Effector CD8-positive, alpha-beta T cell (primary cell): Measurements from ENCODE around the gene PCP2.
A peak's percentile ranks its signal among the peaks of the same experiment; 100 is the strongest.

Experiments
- DNase-seq: peaks from one replicate; lab custom pipeline; 2025; lab: John Stamatoyannopoulos, UW

The PCP2 gene

GRCh38 chr19:7596211-7596937 is 37.1 kb downstream of the PCP2 start:
- no peak for DNase-seq

GRCh38 chr19:7595466-7596133 is 37.9 kb downstream of the PCP2 start, which contains the start of gene CAMSAP3:
Gene CAMSAP3 (plus strand): TSS chr19:7595863. CDS start chr19:7596003, 140 bp downstream.
- DNase-seq: peak; percentile 22

GRCh38 chr19:7590256-7590655 is 43.3 kb downstream of the PCP2 start:
- DNase-seq: no peak

GRCh38 chr19:7589822-7590221 is 43.7 kb downstream of the PCP2 start:
- no peak for DNase-seq

- no peak for DNase-seq
Observed at GRCh38 chr19:7582446-7582845, 51.1 kb downstream of the PCP2 start.
